Left ventricle myocardium inferior (tissue), 1 donor: ENCODE results near the gene RNPC3. TPM values are rescaled to one million over a fixed set of nuclear protein-coding genes. Genes with fewer than 3 reads are reported as not detected.
"Not testable (repeated sequence)": the region's sequence is repeated elsewhere in the genome, so short reads cannot be mapped to it uniquely, and the experiment has no call there.

Experiments used
- DNase-seq: peaks from one replicate; pipeline ENCODE4 v3.0.0-alpha.2; 2020
- H3K27ac ChIP-seq: fragments of 200-600 bp; replicated peaks from 2 replicates; pipeline ENCODE4 v1.8.0; 2021
- H3K27me3 ChIP-seq: fragments of 200-600 bp; 2 replicates; pipeline ENCODE4 v1.8.0; 2021; ENCODE audit warnings: low read depth
- H3K36me3 ChIP-seq: fragments of 200-600 bp; 2 replicates; pipeline ENCODE4 v1.8.0; 2021
- H3K4me1 ChIP-seq: fragments of 200-600 bp; 2 replicates; pipeline ENCODE4 v1.8.0; 2021
- H3K4me3 ChIP-seq: fragments of 200-600 bp; 2 replicates; pipeline ENCODE4 v1.8.0; 2021; ENCODE audit warnings: mild to moderate bottlenecking, moderate library complexity
- H3K9me3 ChIP-seq: fragments of 200-600 bp; replicated peaks from 2 replicates; pipeline ENCODE4 v1.8.0; 2021
- intact Hi-C: fragments of 100-400 bp; cut with micrococcal nuclease; formaldehyde crosslinking; loops from one replicate; pipeline ENCODE4 v1.11.0; 2022
- total RNA-seq: library from RNA; stranded (reverse); fragmentation: NEBNext Ultra II Directional; extraction: Animal tissue kit (Norgen Biotek cat#: 25700); gene quantifications from one replicate; pipeline ENCODE4 v1.2.1, GENCODE V29; 2021
- TF ChIP-seq, protein P1 (sequence below): fragments of 200-600 bp; IDR thresholded peaks from 2 replicates; pipeline ENCODE4 v1.8.0; 2021; ENCODE audit warnings: antibody characterized with exemption, mild to moderate bottlenecking, borderline replicate concordance
- donor health status: DM: no; HTN: yes; CAD: no; lungs with severe emphysema.

The RNPC3 gene
- total RNA-seq, 1 donor from 2014 or later, result 21.3 TPM

DNA sequence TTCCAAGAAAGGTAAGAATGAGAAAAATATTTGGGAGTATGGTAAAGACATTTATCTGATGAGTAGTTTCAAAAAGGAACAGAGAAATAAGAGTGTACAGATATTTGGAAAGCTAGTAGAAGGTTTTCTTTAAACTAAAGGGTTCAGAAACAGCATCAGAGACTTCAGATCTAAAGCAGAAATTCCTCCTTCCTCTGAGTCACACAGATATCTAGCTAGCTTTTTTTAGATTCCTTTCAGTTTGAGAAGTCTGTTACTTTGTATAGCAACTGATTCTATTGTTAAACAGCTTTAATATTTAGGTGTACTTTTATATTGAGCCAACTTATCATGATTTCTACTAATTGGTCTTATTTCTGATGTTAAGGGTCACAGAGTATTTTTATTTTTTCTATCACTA is 50.6 kb downstream of the RNPC3 start:
- Histone ChIP-seq H3K27me3 (no peaks in the 10 kb centered on the region), H3K4me3 (no peak overlapping the region), H3K36me3 (peaks cover 40% of the 10 kb centered on the region), H3K27ac (no peak overlapping the region), H3K9me3 (no peaks in the 10 kb centered on the region), H3K4me1 (no peaks in the 10 kb centered on the region)
- TF ChIP-seq, protein P1, sequence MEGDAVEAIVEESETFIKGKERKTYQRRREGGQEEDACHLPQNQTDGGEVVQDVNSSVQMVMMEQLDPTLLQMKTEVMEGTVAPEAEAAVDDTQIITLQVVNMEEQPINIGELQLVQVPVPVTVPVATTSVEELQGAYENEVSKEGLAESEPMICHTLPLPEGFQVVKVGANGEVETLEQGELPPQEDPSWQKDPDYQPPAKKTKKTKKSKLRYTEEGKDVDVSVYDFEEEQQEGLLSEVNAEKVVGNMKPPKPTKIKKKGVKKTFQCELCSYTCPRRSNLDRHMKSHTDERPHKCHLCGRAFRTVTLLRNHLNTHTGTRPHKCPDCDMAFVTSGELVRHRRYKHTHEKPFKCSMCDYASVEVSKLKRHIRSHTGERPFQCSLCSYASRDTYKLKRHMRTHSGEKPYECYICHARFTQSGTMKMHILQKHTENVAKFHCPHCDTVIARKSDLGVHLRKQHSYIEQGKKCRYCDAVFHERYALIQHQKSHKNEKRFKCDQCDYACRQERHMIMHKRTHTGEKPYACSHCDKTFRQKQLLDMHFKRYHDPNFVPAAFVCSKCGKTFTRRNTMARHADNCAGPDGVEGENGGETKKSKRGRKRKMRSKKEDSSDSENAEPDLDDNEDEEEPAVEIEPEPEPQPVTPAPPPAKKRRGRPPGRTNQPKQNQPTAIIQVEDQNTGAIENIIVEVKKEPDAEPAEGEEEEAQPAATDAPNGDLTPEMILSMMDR, result no peak
- no peak for DNase-seq
- intact Hi-C loops, result no loop called here

DNA sequence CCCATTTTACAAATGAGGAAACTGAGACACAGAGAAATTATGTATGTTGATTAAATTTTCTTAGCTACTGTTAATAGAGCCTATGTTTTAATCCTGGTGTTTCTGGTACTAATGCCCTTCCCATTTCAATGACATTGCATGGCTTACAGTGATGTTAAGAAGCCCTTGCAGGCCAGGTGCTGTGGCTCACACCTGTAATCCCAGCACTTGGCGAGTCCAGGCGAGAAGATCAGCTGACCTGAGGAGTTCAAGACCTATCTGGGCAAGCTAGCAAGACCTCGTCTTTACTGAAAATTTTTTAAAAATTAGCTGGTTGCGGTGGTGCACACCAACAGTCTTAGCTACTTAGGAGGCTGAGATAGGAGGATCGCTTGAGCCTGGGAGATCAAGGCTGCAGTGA is 51.3 kb downstream of the RNPC3 start:
- H3K4me1 ChIP-seq, intact Hi-C loops, H3K27ac ChIP-seq, H3K4me3 ChIP-seq, H3K27me3 ChIP-seq, DNase-seq, H3K9me3 ChIP-seq: not testable (repeated sequence)
- H3K36me3 ChIP-seq, result peaks cover 40% of the 10 kb centered on the region

DNA sequence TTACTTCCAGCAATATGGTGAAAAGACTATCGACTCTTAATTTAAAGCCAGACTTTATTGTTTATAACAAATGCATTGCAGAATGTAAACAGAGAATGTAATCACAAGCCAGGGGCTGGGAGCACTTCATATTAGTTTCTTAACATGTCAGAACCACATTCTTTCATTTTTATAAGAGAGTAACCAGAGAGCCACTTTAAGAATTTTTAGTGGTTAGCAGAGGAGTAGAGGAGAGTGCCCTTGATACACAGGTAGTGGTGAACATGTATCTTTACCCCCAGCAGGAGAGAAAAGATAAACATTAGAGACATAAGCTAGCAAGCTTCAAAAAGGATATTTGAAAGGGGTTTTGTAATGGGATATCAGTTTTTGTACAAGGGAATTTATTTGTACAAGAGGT is 57.0 kb downstream of the RNPC3 start:
- Histone ChIP-seq H3K9me3 (no peaks in the 10 kb centered on the region), H3K27me3 (no peaks in the 10 kb centered on the region), H3K4me3 (no peak overlapping the region), H3K27ac (no peak overlapping the region), H3K36me3 (peaks cover 27% of the 10 kb centered on the region), H3K4me1 (no peaks in the 10 kb centered on the region)
- intact Hi-C loops, result no loop called here
- TF ChIP-seq, protein P1, result no peak
- DNase-seq, result no peak

DNA sequence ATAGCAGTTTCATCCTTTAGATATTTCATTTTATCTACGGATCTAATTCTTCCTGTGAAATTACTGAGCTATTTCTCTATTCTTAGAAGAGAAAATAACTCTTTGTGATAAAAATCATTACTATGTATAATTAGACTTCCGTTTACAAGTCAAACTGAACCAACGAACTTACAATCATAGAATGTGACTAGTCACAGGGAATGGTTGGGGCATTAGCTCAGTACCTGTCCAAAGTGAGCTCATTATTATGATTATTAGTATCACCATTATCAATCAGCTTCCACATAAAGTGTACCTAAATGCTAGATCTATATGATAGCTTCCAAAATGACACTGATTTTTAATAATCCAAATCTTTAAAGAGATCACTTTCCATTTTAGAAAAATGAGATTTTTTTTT is 58.4 kb downstream of the RNPC3 start:
- no peak for DNase-seq

DNA sequence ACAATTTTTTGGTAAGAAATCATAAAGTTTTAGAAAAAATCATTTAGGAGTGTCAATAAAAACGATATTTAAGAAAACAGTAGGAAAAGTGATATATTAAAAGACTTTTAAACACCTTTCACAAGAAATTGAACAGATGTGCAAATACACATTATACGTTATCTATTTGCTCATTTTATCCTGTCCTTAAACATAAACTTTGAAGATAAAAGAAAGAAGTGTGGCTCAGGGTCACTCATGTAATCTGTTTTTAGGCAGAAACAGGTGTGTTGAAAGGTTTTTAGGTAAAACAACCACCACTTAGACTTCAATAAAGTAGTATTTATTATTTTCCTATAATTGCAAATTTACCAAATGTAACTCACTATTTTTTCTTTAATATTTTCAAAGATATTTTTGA is 59.0 kb downstream of the RNPC3 start:
- intact Hi-C loops, result no loop called here
- Histone ChIP-seq H3K36me3 (peaks cover 12% of the 10 kb centered on the region), H3K27me3 (no peaks in the 10 kb centered on the region), H3K9me3 (no peaks in the 10 kb centered on the region), H3K4me1 (no peaks in the 10 kb centered on the region), H3K27ac (no peak overlapping the region), H3K4me3 (no peak overlapping the region)
- no peak for DNase-seq
- TF ChIP-seq, protein P1, result no peak

More for the DNA sequence above, 58.4 kb downstream of the RNPC3 start:
- Histone ChIP-seq H3K27me3 (no peaks in the 10 kb centered on the region), H3K4me3 (no peak overlapping the region), H3K36me3 (peaks cover 18% of the 10 kb centered on the region), H3K4me1 (no peaks in the 10 kb centered on the region), H3K9me3 (no peaks in the 10 kb centered on the region), H3K27ac (no peak overlapping the region)
- TF ChIP-seq, protein P1, result no peak
- intact Hi-C loops, result no loop called here

DNA sequence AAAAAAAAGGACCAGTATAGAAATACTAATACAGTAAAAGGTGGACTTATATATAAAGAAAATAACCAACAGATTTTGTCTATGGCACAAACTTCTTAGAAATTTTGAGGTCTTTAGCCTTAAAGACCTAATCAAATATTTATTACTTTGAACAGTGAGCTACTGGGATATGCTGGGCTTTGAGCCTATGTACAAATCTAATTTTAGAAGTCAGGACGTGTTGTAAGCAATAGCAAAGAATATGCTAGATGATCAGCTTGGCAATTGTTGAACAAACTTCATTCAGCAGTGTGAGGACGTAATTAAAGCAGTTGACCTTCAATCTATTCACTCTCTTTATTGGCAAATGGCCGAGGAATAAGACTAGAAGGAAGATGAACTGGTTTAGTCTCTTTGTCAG is 77.2 kb downstream of the RNPC3 start:
- H3K9me3 ChIP-seq, DNase-seq, intact Hi-C loops, H3K4me3 ChIP-seq, H3K4me1 ChIP-seq, H3K27me3 ChIP-seq, H3K27ac ChIP-seq, H3K36me3 ChIP-seq: not testable (repeated sequence)

Other genes starting within 250 kb of the RNPC3 start
- gene AMY2B, start 45.9 kb downstream of the RNPC3 start, total RNA-seq, result 23.9 TPM
- not detected for gene AMY2A, start 91.7 kb downstream of the RNPC3 start, total RNA-seq
- gene AMY1A, start 130.1 kb downstream of the RNPC3 start, total RNA-seq, result not detected
- gene AMY1B, start 170.5 kb downstream of the RNPC3 start, total RNA-seq, result not detected
- gene AMY1C, start 224.2 kb downstream of the RNPC3 start, total RNA-seq, result not detected